ENCODE measurements around the gene DOCK4.

- TF ChIP-seq, protein P1, sequence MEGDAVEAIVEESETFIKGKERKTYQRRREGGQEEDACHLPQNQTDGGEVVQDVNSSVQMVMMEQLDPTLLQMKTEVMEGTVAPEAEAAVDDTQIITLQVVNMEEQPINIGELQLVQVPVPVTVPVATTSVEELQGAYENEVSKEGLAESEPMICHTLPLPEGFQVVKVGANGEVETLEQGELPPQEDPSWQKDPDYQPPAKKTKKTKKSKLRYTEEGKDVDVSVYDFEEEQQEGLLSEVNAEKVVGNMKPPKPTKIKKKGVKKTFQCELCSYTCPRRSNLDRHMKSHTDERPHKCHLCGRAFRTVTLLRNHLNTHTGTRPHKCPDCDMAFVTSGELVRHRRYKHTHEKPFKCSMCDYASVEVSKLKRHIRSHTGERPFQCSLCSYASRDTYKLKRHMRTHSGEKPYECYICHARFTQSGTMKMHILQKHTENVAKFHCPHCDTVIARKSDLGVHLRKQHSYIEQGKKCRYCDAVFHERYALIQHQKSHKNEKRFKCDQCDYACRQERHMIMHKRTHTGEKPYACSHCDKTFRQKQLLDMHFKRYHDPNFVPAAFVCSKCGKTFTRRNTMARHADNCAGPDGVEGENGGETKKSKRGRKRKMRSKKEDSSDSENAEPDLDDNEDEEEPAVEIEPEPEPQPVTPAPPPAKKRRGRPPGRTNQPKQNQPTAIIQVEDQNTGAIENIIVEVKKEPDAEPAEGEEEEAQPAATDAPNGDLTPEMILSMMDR (IDR thresholded peaks at IDR 0.05), result no peak
- TF ChIP-seq, protein P2, sequence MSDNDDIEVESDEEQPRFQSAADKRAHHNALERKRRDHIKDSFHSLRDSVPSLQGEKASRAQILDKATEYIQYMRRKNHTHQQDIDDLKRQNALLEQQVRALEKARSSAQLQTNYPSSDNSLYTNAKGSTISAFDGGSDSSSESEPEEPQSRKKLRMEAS (CRISPR knock-in tag; IDR thresholded peaks at IDR 0.05), result no peak
- TF ChIP-seq, protein P3, sequence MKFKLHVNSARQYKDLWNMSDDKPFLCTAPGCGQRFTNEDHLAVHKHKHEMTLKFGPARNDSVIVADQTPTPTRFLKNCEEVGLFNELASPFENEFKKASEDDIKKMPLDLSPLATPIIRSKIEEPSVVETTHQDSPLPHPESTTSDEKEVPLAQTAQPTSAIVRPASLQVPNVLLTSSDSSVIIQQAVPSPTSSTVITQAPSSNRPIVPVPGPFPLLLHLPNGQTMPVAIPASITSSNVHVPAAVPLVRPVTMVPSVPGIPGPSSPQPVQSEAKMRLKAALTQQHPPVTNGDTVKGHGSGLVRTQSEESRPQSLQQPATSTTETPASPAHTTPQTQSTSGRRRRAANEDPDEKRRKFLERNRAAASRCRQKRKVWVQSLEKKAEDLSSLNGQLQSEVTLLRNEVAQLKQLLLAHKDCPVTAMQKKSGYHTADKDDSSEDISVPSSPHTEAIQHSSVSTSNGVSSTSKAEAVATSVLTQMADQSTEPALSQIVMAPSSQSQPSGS (CRISPR knock-in tag; IDR thresholded peaks at IDR 0.05; ENCODE audit: borderline replicate concordance, low read depth), result no peak
- TF ChIP-seq RELA (CRISPR knock-in tag; IDR thresholded peaks at IDR 0.05; ENCODE audit: borderline replicate concordance), result no peak
- no peak for TF ChIP-seq AFF4 (CRISPR knock-in tag; IDR thresholded peaks at IDR 0.05; ENCODE audit: borderline replicate concordance)
- no peak for TF ChIP-seq NFYB (CRISPR knock-in tag; conservative IDR thresholded peaks at IDR 0.05; ENCODE audit: low read depth)
- TF ChIP-seq ESRRA (CRISPR knock-in tag; IDR thresholded peaks at IDR 0.05; ENCODE audit: borderline replicate concordance), result no peak
- no peak for TF ChIP-seq FOXP1 (CRISPR knock-in tag; IDR thresholded peaks at IDR 0.05; ENCODE audit: borderline replicate concordance)
- no peak for TF ChIP-seq E2F1 (CRISPR knock-in tag; IDR thresholded peaks at IDR 0.05)
These were observed 67.8 kb downstream of the DOCK4 start for GRCh38 chr7:112138325-112138852.
